Kidney epithelial cell (primary cell): ENCODE measurements around the gene RNF220. TPM values are rescaled to one million over a fixed set of nuclear protein-coding genes. Genes with fewer than 3 reads are reported as not detected.
"Not testable (repeated sequence)": the region's sequence is repeated elsewhere in the genome, so short reads cannot be mapped to it uniquely, and the experiment has no call there.

ENCODE experiments used
- DNase-seq: peaks from one replicate; pipeline ENCODE4 v3.0.0-alpha.2; 2010; ENCODE audit warnings: low read depth
- H3K27me3 ChIP-seq: 2 replicates; pipeline ENCODE4 v1.6.0; 2011; ENCODE audit warnings: low read length; ENCODE audit not compliant: control insufficient read depth, insufficient read depth
- H3K36me3 ChIP-seq: 2 replicates; pipeline ENCODE4 v1.5.1; 2011; ENCODE audit warnings: low read length; ENCODE audit not compliant: control insufficient read depth, insufficient read depth
- H3K4me3 ChIP-seq: 2 replicates; pipeline ENCODE4 v1.5.1; 2011; ENCODE audit warnings: low read depth, mild to moderate bottlenecking, control low read depth, low read length
- CTCF ChIP-seq: IDR thresholded peaks from 2 replicates; pipeline ENCODE4 v1.5.1; 2011; ENCODE audit warnings: mild to moderate bottlenecking, moderate library complexity, low read length, control low read depth, inconsistent platforms; ENCODE audit not compliant: insufficient read depth, poor library complexity, severe bottlenecking
- total RNA-seq: library from RNA; depleted of rRNA; stranded (reverse); fragments of >200 nt; gene quantifications from 2 replicates; pipeline ENCODE4 v1.2.3, GENCODE V29; 2015

The RNF220 gene
- total RNA-seq, 1 donor from 2014 or later = 127 TPM

GRCh38 chr1:44696789-44697345, 291.8 kb downstream of the RNF220 start:
- H3K4me3 ChIP-seq = no peak overlapping the region
- no peaks in the 10 kb centered on the region for H3K27me3 ChIP-seq
- TF ChIP-seq CTCF = no peak
- H3K36me3 ChIP-seq = no peaks in the 10 kb centered on the region
- DNase-seq = no peak

- Histone ChIP-seq H3K4me3 (no peak overlapping the region), H3K27me3 (no peaks in the 10 kb centered on the region), H3K36me3 (no peaks in the 10 kb centered on the region)
- no peak for DNase-seq
- no peak for TF ChIP-seq CTCF
These were observed 293.1 kb downstream of the RNF220 start for GRCh38 chr1:44698138-44698537.

- H3K27me3 ChIP-seq, H3K36me3 ChIP-seq, DNase-seq, H3K4me3 ChIP-seq: not testable (repeated sequence)
These were observed 294.3 kb downstream of the RNF220 start for GRCh38 chr1:44699375-44699774.

GRCh38 chr1:44700573-44700972, 295.5 kb downstream of the RNF220 start:
- Histone ChIP-seq H3K36me3 (no peaks in the 10 kb centered on the region), H3K27me3 (no peaks in the 10 kb centered on the region), H3K4me3 (no peak overlapping the region)
- TF ChIP-seq CTCF = no peak
- no peak for DNase-seq

GRCh38 chr1:44701141-44701573, 296.1 kb downstream of the RNF220 start:
- no peak for TF ChIP-seq CTCF
- no peak for DNase-seq

More at GRCh38 chr1:44701141-44701573, 296.1 kb downstream of the RNF220 start:
- no peaks in the 10 kb centered on the region for H3K36me3 ChIP-seq
- no peak overlapping the region for H3K4me3 ChIP-seq
- no peaks in the 10 kb centered on the region for H3K27me3 ChIP-seq

Other genes starting within 250 kb of the RNF220 start
- gene DMAP1, start 191.8 kb upstream of the RNF220 start, total RNA-seq = 47.3 and 64.7 TPM in 2 replicates
- 64.8 and 77.6 TPM in 2 replicates for gene ERI3, start 50.0 kb upstream of the RNF220 start, total RNA-seq